Measurements from ENCODE around the gene WWC2.

The WWC2 gene

DNA sequence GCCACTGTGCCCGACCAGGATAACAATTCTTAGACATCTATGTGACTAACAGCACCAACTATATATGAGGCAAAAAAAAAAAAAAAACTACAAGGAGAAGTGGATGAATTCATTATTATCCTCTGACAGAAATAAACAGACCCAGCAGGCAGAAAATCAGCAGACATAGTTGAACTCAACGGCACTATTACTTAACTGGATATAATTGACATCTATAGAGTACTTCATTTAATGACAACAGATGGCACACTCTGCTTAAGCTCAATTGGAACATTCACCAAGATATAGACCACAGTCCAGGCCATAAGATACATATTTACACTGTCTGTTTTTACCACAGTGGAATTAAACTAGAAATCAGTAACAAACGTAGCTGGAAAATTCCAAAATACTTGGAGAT lies 207.8 kb downstream of the WWC2 start:
- Histone ChIP-seq H2AFZ (ENCODE audit: low read depth) (no peak overlapping the region), H3K4me2 (no peak overlapping the region), H4K20me1 (ENCODE audit: insufficient read depth) (no peaks in the 10 kb centered on the region), H3K36me3 (ENCODE audit: insufficient read depth) (no peaks in the 10 kb centered on the region), H3K79me2 (ENCODE audit: insufficient read depth, low read depth) (no peaks in the 10 kb centered on the region), H3K9ac (no peak overlapping the region), H3K4me1 (ENCODE audit: low read depth, poor library complexity, severe bottlenecking) (no peaks in the 10 kb centered on the region), H3K27me3 (ENCODE audit: insufficient read depth, low read depth) (no peaks in the 10 kb centered on the region), H3K4me3 (IDR thresholded peaks at IDR 0.05; ENCODE audit: insufficient read depth, low read depth, low read length) (no peak overlapping the region), H3K27ac (no peak overlapping the region)
- no peak for TF ChIP-seq CTCF (conservative IDR thresholded peaks at IDR 0.05; ENCODE audit: low read depth, low read length)

DNA sequence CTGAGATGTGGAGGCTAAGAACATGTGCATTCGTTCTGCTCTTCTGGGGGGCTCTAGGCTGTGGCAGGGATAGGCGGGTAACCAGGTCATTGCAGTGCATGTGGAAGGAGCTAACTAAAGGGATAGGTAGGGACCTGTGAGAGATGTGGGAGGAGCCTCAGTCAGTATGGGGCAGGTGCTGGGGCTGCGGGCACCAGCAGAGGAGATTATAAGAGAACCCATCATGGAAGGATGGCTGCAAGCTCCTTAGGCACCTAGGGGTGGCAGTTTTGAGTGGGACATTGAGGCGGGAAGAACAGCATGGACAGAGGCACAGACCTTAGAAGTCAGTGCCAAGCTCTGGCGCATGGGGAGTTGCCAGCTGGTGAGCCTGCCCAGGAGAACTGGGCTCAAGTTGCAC lies 213.8 kb downstream of the WWC2 start:
- Histone ChIP-seq H3K79me2 (ENCODE audit: insufficient read depth, low read depth) (no peaks in the 10 kb centered on the region), H3K27ac (no peak overlapping the region), H3K4me3 (IDR thresholded peaks at IDR 0.05; ENCODE audit: insufficient read depth, low read depth, low read length) (no peak overlapping the region), H3K27me3 (ENCODE audit: insufficient read depth, low read depth) (no peaks in the 10 kb centered on the region), H3K9ac (no peak overlapping the region), H3K36me3 (ENCODE audit: insufficient read depth) (no peaks in the 10 kb centered on the region), H2AFZ (ENCODE audit: low read depth) (no peak overlapping the region), H3K4me2 (no peak overlapping the region), H4K20me1 (ENCODE audit: insufficient read depth) (no peaks in the 10 kb centered on the region), H3K4me1 (ENCODE audit: low read depth, poor library complexity, severe bottlenecking) (no peaks in the 10 kb centered on the region)
- TF ChIP-seq CTCF (conservative IDR thresholded peaks at IDR 0.05; ENCODE audit: low read depth, low read length): no peak

DNA sequence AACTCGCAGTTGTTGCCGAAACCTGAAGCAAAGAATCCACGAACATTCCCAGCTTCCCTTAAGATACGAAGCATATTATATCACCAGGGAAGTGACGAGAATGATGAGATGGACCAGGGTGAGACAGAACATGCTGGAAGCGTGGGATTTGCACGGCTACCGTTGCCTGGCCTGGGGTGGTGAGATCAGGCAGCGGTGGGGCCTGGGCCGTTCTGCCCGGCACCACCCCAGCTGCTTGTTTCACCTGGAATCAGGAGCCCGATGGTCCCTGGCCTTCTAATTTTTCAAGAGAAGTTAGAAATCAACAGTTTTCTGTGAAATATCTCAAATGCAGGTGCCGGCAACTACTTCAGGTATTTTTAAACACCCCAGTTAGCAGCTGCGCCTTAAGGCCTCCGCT lies 215.3 kb downstream of the WWC2 start:
- Histone ChIP-seq H3K4me3 (IDR thresholded peaks at IDR 0.05; ENCODE audit: insufficient read depth, low read depth, low read length) (no peak overlapping the region), H3K4me1 (ENCODE audit: low read depth, poor library complexity, severe bottlenecking) (no peaks in the 10 kb centered on the region), H3K79me2 (ENCODE audit: insufficient read depth, low read depth) (no peaks in the 10 kb centered on the region), H4K20me1 (ENCODE audit: insufficient read depth) (no peaks in the 10 kb centered on the region), H3K27ac (no peak overlapping the region), H3K4me2 (no peak overlapping the region), H2AFZ (ENCODE audit: low read depth) (no peak overlapping the region), H3K36me3 (ENCODE audit: insufficient read depth) (no peaks in the 10 kb centered on the region), H3K27me3 (ENCODE audit: insufficient read depth, low read depth) (no peaks in the 10 kb centered on the region), H3K9ac (no peak overlapping the region)
- TF ChIP-seq CTCF (conservative IDR thresholded peaks at IDR 0.05; ENCODE audit: low read depth, low read length): no peak

GRCh38 chr4:183314806-183315205 lies 215.7 kb downstream of the WWC2 start:
- Histone ChIP-seq H4K20me1 (ENCODE audit: insufficient read depth) (no peaks in the 10 kb centered on the region), H3K4me3 (IDR thresholded peaks at IDR 0.05; ENCODE audit: insufficient read depth, low read depth, low read length) (no peak overlapping the region)

More at GRCh38 chr4:183314806-183315205, 215.7 kb downstream of the WWC2 start:
- H3K27me3 ChIP-seq (ENCODE audit: insufficient read depth, low read depth): no peaks in the 10 kb centered on the region
- H3K27ac ChIP-seq: no peak overlapping the region
- no peak overlapping the region for H3K4me2 ChIP-seq
- H2AFZ ChIP-seq (ENCODE audit: low read depth): no peak overlapping the region
- no peaks in the 10 kb centered on the region for H3K79me2 ChIP-seq (ENCODE audit: insufficient read depth, low read depth)
- no peaks in the 10 kb centered on the region for H3K4me1 ChIP-seq (ENCODE audit: low read depth, poor library complexity, severe bottlenecking)
- H3K9ac ChIP-seq: no peak overlapping the region
- no peaks in the 10 kb centered on the region for H3K36me3 ChIP-seq (ENCODE audit: insufficient read depth)
- no peak for TF ChIP-seq CTCF (conservative IDR thresholded peaks at IDR 0.05; ENCODE audit: low read depth, low read length)
